Prostate gland (tissue), 2 donors: ENCODE data around the gene C2orf42. TPM values are rescaled to one million over a fixed set of nuclear protein-coding genes. Genes with fewer than 3 reads are reported as not detected.
A peak's percentile ranks its signal among the peaks of the same experiment; 100 is the strongest.

Experiments
- DNase-seq: peaks from one replicate; pipeline ENCODE4 v3.0.0-alpha.2; 2019; ENCODE audit warnings: low spot score
- H3K27ac ChIP-seq, 2 donors: fragments of 200-600 bp; sonication (generic); 2 replicates each; pipeline ENCODE4 v1.5.1; 2017 to 2019
- H3K27me3 ChIP-seq: fragments of 200-600 bp; sonication (generic); replicated peaks from 2 replicates; pipeline ENCODE4 v1.5.1; 2019; ENCODE audit not compliant: insufficient read depth
- H3K36me3 ChIP-seq, 2 donors: fragments of 200-600 bp; sonication (generic); 1 replicate in 1 of 2; 2 replicates in 1 of 2; pipeline versions ENCODE4 v1.5.1 to v1.8.1; 2017 to 2019
- H3K4me1 ChIP-seq: fragments of 200-600 bp; sonication (generic); replicated peaks from 2 replicates; pipeline ENCODE4 v1.5.1; 2019
- H3K4me3 ChIP-seq, 2 donors: fragments of 200-600 bp; sonication (generic); 2 replicates each; pipeline ENCODE4 v1.5.1; 2017 to 2019
- H3K9me3 ChIP-seq: fragments of 200-600 bp; sonication (generic); 2 replicates; pipeline ENCODE4 v1.5.1; 2017
- POLR2A ChIP-seq: fragments of 450-650 bp; IDR thresholded peaks from one replicate; pipeline ENCODE4 v1.6.1; 2016; ENCODE audit warnings: antibody characterized with exemption, mild to moderate bottlenecking
- POLR2AphosphoS5 ChIP-seq: sonication (generic); formaldehyde crosslinking; IDR thresholded peaks from one replicate; pipeline ENCODE4 v1.6.1; 2017; ENCODE audit warnings: antibody characterized with exemption
- WGBS: methylation state at CpG from one replicate; pipeline ENCODE4 v1.1.5; 2018; 5-methylcytosine and 5-hydroxymethylcytosine counted together
- intact Hi-C: fragments of 100-400 bp; cut with DNase I; formaldehyde crosslinking; loops from one replicate; pipeline ENCODE4 v1.14.2; 2022
- total RNA-seq, 2 donors: library from RNA; depleted of rRNA; stranded (reverse); fragments of >200 nt; gene quantifications; one replicate each; pipeline ENCODE4 v1.1.0, GENCODE V29; 2016
- TF ChIP-seq, protein P1 (sequence below), 4 experiments: fragments of 200-600 bp in 2 of 4; fragments of 450-650 bp in 2 of 4; sonication (generic) in 2 of 4; IDR thresholded peaks; 1 replicate in 3 of 4; 2 replicates in 1 of 4; pipeline ENCODE4 v1.5.1; 2016 to 2019; ENCODE audit warnings: antibody characterized with exemption in 4 of 4, mild to moderate bottlenecking in 2 of 4, moderate library complexity in 2 of 4

C2orf42 gene
- total RNA-seq, 2 donors from 2014 or later: 23.6 to 27.9 TPM

DNA sequence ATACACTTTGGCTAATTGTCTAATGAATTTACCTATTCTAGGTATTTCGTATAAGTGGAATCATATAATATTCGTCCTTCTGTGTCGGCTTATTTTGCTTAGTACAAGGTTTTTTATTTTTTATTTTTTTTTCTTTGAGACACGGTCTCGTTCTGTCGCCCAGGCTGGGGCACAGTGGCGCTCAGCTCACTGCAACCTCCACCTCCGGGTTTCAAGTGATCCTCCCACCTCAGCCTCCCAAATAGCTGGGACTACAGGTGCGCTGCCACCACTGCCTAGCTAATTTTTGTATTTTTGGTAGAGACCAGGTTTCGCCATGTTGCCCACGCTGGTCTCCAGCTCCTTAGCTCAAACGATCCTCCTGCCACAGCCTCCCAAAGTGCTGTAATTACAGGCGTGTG lies 65.3 kb downstream of the C2orf42 start:
- Histone ChIP-seq H3K9me3 (no peaks in the 10 kb centered on the region), H3K4me1 (no peaks in the 10 kb centered on the region), H3K36me3 (no peaks in the 10 kb centered on the region), H3K27ac (peak overlapping the region; percentile 94 to 98), H3K4me3 (peak overlapping the region; percentile 35 to 49), H3K27me3 (no peaks in the 10 kb centered on the region)
- no peak for TF ChIP-seq POLR2A
- no peak for TF ChIP-seq POLR2AphosphoS5
- intact Hi-C loops: loop anchor here (2.0 kb wide), 1 partner anchor 39 kb away; the partner anchor contains the start of gene PCBP1
- 58% methylated on average over 13 of the region's 13 CpGs for WGBS
- no peak for DNase-seq

GRCh38 chr2:70124983-70125480 lies 65.8 kb downstream of the C2orf42 start:
- peak; percentile 39 for DNase-seq
- no peaks in the 10 kb centered on the region for H3K36me3 ChIP-seq
- TF ChIP-seq POLR2AphosphoS5 (peak; percentile 25), POLR2A (no peak)
- peak overlapping the region; percentile 94 to 98 for H3K27ac ChIP-seq
- no peaks in the 10 kb centered on the region for H3K4me1 ChIP-seq
- H3K4me3 ChIP-seq: peak overlapping the region; percentile 35 to 49
- H3K27me3 ChIP-seq: no peaks in the 10 kb centered on the region
- no peaks in the 10 kb centered on the region for H3K9me3 ChIP-seq
- under 1% methylated on average over 36 of the region's 36 CpGs for whole genome bisulfite sequencing
- intact Hi-C loops: loop anchor here (2.0 kb wide), 1 partner anchor 38 kb away; the partner anchor contains the start of gene PCBP1

DNA sequence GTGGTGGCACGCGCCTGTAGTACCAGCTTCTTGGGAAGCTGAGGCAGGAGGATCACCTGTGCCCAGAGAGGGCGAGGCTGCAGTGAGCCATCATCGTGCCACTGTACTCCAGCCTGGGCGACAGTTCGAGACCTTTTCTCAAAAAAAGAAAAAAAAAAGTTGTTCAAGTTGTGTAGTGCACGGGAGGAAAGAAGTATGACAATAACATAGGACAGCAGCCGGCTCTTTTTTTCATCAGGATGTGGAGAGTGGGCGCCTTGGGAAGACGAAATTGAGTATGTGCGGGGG lies 67.0 kb downstream of the C2orf42 start:
- H3K4me3 ChIP-seq: peak overlapping the region; percentile 35 to 49
- H3K36me3 ChIP-seq: no peaks in the 10 kb centered on the region
- 28% methylated on average over 11 of the region's 11 CpGs for WGBS
- intact Hi-C loops: loop anchor here (2.0 kb wide), 1 partner anchor 37 kb away; the partner anchor contains the start of gene PCBP1
- no peak for DNase-seq
- H3K4me1 ChIP-seq: no peaks in the 10 kb centered on the region
- H3K9me3 ChIP-seq: no peaks in the 10 kb centered on the region
- peak overlapping the region; percentile 94 to 98 for H3K27ac ChIP-seq
- TF ChIP-seq POLR2AphosphoS5 (no peak), POLR2A (no peak)
- TF ChIP-seq, protein P1, sequence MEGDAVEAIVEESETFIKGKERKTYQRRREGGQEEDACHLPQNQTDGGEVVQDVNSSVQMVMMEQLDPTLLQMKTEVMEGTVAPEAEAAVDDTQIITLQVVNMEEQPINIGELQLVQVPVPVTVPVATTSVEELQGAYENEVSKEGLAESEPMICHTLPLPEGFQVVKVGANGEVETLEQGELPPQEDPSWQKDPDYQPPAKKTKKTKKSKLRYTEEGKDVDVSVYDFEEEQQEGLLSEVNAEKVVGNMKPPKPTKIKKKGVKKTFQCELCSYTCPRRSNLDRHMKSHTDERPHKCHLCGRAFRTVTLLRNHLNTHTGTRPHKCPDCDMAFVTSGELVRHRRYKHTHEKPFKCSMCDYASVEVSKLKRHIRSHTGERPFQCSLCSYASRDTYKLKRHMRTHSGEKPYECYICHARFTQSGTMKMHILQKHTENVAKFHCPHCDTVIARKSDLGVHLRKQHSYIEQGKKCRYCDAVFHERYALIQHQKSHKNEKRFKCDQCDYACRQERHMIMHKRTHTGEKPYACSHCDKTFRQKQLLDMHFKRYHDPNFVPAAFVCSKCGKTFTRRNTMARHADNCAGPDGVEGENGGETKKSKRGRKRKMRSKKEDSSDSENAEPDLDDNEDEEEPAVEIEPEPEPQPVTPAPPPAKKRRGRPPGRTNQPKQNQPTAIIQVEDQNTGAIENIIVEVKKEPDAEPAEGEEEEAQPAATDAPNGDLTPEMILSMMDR (IDR thresholded peaks at IDR 0.05): no peak
- H3K27me3 ChIP-seq: no peaks in the 10 kb centered on the region

- H3K36me3 ChIP-seq: no peaks in the 10 kb centered on the region
- TF ChIP-seq, protein P1 (IDR thresholded peaks at IDR 0.05): no peak
- TF ChIP-seq POLR2AphosphoS5 (peak; percentile 12), POLR2A (no peak)
- H3K9me3 ChIP-seq: no peaks in the 10 kb centered on the region
- intact Hi-C loops: no loop called here
- WGBS: 56% methylated on average over 20 of the region's 20 CpGs
- no peaks in the 10 kb centered on the region for H3K27me3 ChIP-seq
- H3K27ac ChIP-seq: peak overlapping the region; percentile 94 to 98
- H3K4me1 ChIP-seq: no peaks in the 10 kb centered on the region
- DNase-seq: peak; percentile 30
- no peak overlapping the region for H3K4me3 ChIP-seq
Observed at GRCh38 chr2:70123051-70123828, 67.6 kb downstream of the C2orf42 start.

DNA sequence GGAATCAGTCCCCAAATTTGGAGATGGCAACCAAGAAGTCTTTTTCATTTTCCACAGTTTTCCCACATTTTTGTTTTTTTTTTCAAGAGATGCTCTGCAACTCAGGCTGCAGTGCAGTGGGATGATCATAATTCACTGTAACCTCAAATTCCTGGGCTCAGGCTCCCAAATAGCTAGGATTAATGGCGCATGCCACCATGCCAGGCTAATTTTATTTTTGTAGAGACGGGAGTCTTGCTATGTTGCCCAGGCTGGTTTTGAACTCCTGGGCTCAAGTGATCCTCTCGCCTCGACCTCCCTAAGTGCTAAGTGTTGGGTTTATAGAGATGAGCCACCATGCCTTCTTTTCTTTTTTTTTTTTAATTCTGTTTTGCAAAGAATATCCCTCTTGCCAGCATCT lies 68.3 kb downstream of the C2orf42 start:
- no peaks in the 10 kb centered on the region for H3K27me3 ChIP-seq
- no peaks in the 10 kb centered on the region for H3K9me3 ChIP-seq
- no peak overlapping the region for H3K27ac ChIP-seq
- no peak for DNase-seq
- no peaks in the 10 kb centered on the region for H3K4me1 ChIP-seq
- 86% methylated on average over 4 of the region's 4 CpGs for WGBS
- H3K4me3 ChIP-seq: no peak overlapping the region
- intact Hi-C loops: no loop called here
- H3K36me3 ChIP-seq: no peaks in the 10 kb centered on the region
- no peak for TF ChIP-seq POLR2A
- TF ChIP-seq, protein P1 (IDR thresholded peaks at IDR 0.05): no peak
- no peak for TF ChIP-seq POLR2AphosphoS5
